Fibroblast of upper back skin (primary cell): Measurements from ENCODE around the gene SLC37A1.

Experiments
- DNase-seq: peaks from one replicate; pipeline ENCODE4 v3.0.0-alpha.2; 2013

Gene SLC37A1

GRCh38 chr21:42580076-42580792 lies 66.6 kb downstream of the SLC37A1 start:
- no peak for DNase-seq

GRCh38 chr21:42580793-42581321 lies 67.2 kb downstream of the SLC37A1 start:
- DNase-seq, result no peak

- DNase-seq, result no peak
These were observed 67.8 kb downstream of the SLC37A1 start for GRCh38 chr21:42581336-42581992.

- no peak for DNase-seq
These were observed 68.5 kb downstream of the SLC37A1 start for GRCh38 chr21:42581993-42582786.

GRCh38 chr21:42582787-42583476 lies 69.3 kb downstream of the SLC37A1 start:
- no peak for DNase-seq

GRCh38 chr21:42583477-42584295 lies 70.0 kb downstream of the SLC37A1 start:
- no peak for DNase-seq

GRCh38 chr21:42584296-42584641 lies 70.6 kb downstream of the SLC37A1 start:
- DNase-seq, result no peak

- DNase-seq, result no peak
These were observed 72.2 kb downstream of the SLC37A1 start for GRCh38 chr21:42585881-42586280.

GRCh38 chr21:42586406-42586805 lies 72.8 kb downstream of the SLC37A1 start:
- DNase-seq, result no peak

GRCh38 chr21:42587036-42587435 lies 73.4 kb downstream of the SLC37A1 start:
- DNase-seq, result no peak

- no peak for DNase-seq
These were observed 76.9 kb downstream of the SLC37A1 start for GRCh38 chr21:42590431-42591131.

GRCh38 chr21:42591170-42591869 lies 77.7 kb downstream of the SLC37A1 start:
- DNase-seq, result no peak

GRCh38 chr21:42592156-42592820 lies 78.6 kb downstream of the SLC37A1 start:
- no peak for DNase-seq

GRCh38 chr21:42593007-42593814 lies 79.6 kb downstream of the SLC37A1 start:
- peak; percentile 37 for DNase-seq

- no peak for DNase-seq
These were observed 81.1 kb downstream of the SLC37A1 start for GRCh38 chr21:42594616-42595282.

- DNase-seq, result no peak
These were observed 81.9 kb downstream of the SLC37A1 start for GRCh38 chr21:42595283-42596187.

GRCh38 chr21:42596657-42597056 lies 83.0 kb downstream of the SLC37A1 start:
- no peak for DNase-seq
